ENCODE results near the gene MRPL18.

DNA sequence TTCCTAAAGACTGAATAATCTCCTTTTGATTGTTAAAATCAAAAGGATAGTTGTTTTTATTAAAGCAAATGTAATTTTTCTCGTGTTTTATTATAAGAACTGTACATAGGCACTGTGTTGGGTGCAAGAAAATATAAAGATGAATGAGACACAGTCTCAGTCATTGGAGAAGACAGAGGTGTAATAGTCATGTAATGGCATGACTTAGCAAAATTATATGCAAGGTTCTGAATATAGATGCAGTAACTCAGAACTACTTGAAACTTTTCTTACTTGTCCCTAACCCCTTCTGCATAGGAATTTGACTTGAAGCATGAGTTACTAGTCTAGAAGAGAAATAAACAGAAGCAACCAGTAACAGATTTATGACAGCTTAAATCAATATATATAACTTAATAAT, 48.1 kb upstream of the MRPL18 start:
- TF ChIP-seq POLR2AphosphoS5 (IDR thresholded peaks at IDR 0.05; ENCODE audit: low read depth, low read length) (no peak), POLR2A (IDR thresholded peaks at IDR 0.05; ENCODE audit: low read depth, low read length) (no peak)

Measured in GM12892 (cell line).